HL-60 (cell line): ENCODE measurements around the gene PEX6.

Experiments used
- CTCF ChIP-seq: IDR thresholded peaks from one replicate; pipeline ENCODE4 v1.5.1; 2011; ENCODE audit warnings: low read length, control low read depth, inconsistent platforms; ENCODE audit not compliant: insufficient read depth
- REST ChIP-seq: IDR thresholded peaks from 2 replicates; pipeline ENCODE4 v1.6.1; 2012; ENCODE audit warnings: low read depth; ENCODE audit not compliant: insufficient replicate concordance
- SPI1 ChIP-seq: IDR thresholded peaks from 2 replicates; pipeline ENCODE4 v1.6.1; 2012; ENCODE audit warnings: low read depth, mild to moderate bottlenecking, borderline replicate concordance

GRCh38 chr6:43020847-43021246 is 41.9 kb upstream of the PEX6 start:
- TF ChIP-seq CTCF: no peak
- no peak for TF ChIP-seq SPI1
- TF ChIP-seq REST: no peak
